Pons (tissue), 1 donor: Measurements from ENCODE around the gene WSB2.
"Not testable (repeated sequence)": the region's sequence is repeated elsewhere in the genome, so short reads cannot be mapped to it uniquely, and the experiment has no call there.

Experiments
- DNase-seq: peaks from one replicate; pipeline ENCODE4 v3.0.0-alpha.2; 2016; ENCODE audit warnings: low spot score

WSB2 gene

DNA sequence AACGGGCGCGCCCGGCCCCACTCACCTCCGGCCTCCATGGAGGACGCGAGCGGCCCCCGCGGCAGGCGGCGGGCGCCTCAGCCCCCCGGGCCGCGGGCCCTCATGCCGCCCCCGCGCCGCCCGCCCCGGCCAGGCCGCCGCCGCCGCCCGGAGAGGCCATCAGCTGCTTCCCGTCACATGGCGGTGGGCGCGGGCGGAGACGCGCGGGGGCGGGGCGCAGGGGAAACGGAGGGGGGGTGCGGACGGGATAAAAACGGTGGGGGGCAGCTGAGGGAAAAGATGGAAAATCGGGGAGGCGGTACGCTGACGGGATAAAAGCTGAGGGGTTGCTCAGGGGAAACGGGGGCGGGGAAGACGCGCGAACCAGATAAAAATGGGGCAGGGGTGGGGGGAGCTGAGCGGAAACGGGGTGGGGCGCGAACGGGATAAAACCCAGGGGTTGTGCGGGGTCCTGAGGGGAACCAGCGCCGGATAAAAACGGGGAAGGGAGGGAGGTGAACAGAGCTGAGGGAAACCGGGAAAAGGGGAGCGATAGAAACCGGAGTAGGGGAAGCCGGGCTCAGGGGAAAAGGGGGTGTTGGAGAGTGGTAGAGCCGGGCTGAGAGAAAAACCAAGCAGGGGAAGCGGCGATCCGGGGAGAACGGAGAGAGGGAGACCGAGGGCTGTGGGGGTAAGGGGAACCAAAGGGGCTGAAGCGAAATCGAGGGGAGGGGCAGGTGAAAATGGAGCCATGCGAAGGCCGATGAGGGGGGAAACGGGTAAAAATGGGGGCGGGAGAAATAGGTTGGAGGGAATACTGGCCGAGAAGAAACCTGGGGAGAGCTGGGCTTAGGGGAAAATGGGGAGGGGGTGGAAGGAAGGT lies at the start of gene WSB2:
WSB2 (minus strand) TSS at position 169 of the 862 bp plus-strand sequence; CDS start at position 38, 131 bp downstream.
- peak; percentile 44 for DNase-seq

GRCh38 chr12:118109088-118109487 lies 48.1 kb upstream of the WSB2 start:
- DNase-seq, result no peak

- no peak for DNase-seq
Observed at GRCh38 chr12:118107694-118108093, 46.7 kb upstream of the WSB2 start.

DNA sequence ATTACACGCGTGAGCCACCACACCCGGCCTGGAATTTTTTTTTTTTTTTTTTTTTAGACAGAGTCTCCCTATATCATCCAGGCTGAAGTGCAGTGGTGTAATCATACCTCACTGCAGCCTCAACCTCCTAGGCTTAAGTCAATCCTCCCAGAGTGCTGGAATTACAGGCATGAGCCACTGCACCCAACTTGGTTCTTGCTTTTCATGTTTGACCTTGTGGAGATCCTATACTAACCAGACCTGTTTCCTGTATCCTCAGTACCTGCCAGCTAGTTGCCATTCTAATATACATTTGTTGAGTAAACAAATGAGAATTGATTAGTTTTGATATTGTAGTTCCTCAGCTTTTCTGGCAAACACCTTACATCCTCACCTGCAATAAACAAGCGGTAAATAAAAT lies 46.0 kb upstream of the WSB2 start:
- no peak for DNase-seq

- DNase-seq, result no peak
Observed at GRCh38 chr12:118103601-118104382, 42.8 kb upstream of the WSB2 start, which contains the start of gene VSIG10. Gene VSIG10 (minus strand): TSS chr12:118104011. CDS start chr12:118103671, 340 bp downstream.

- no peak for DNase-seq
Observed at GRCh38 chr12:118103201-118103600, 42.2 kb upstream of the WSB2 start.

GRCh38 chr12:118102609-118103008 lies 41.6 kb upstream of the WSB2 start:
- no peak for DNase-seq

DNA sequence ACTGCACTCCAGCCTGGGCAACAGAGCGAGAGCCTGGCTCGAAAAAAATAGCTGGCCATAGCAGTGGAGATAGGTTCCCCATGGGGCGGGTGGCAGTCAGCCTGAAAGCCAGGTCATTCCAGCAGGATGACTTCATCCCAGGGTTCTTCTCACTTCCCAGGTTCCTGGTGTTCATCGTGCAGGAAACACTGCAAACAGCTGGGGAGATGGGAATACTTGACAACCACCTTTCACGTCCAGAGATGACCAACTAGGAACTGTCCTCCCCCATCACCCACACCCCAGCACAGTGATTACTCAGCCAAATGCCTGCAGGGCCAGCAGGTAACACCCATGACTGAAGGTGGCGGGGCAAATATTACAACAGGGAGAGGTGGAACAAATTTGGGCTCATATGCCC lies 41.1 kb upstream of the WSB2 start:
- DNase-seq, result no peak

GRCh38 chr12:118101051-118101450 lies 40.1 kb upstream of the WSB2 start:
- no peak for DNase-seq

DNA sequence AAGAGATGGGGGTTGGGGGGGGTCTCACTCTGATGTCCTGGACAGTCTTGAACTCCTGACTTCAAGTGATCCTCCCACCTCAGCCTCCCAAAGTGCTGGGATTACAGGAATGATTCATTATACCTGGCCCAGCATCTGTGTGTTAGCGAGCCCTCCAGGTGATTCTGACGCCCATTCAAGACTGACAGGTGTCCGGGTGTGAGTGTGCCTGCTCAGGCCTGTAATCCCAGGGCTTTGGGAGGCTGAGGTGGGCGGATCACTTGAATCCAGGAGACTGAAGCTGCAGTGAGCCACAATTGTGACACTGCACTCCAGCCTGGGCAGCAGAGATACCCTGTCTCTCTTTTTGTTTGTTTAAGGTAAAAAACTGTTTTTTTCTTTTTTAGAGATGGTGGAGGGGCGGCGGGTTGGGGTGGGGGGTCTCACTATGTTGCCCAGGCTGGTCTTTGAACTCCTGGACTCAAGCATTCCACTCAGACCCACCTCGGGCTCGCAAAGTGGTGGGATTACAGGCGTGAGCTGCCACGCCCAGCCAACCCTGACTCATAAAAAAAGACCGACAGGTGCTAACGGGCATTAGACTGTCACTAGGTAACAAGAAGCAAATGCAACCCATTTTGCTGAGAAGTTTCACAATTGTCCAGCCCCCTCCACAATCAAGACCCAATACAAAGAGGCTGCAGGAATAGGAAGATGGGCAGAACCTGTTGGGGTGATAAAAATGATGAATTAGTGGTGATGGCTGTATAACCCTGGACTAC lies 38.1 kb upstream of the WSB2 start:
- DNase-seq, result no peak

GRCh38 chr12:118098401-118098800 lies 37.4 kb upstream of the WSB2 start:
- DNase-seq, result no peak

DNA sequence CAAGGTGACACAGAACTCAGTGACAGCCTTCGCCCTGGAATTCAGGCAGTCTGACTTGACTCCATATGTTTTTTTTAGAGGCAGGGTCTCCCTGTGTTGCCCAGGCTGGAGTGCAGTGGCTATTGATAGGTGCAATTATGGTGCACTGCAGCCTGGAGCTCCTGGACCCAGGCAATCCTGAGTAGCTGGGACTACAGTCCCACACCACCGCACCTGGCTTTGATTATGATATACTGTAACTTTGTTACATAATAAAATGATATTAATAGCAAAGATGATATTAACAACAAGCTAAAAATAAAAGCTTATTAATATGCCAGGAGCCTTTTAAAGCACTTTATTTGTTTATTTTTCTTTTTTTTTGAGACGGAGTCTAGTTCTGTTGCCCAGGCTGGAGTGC lies 33.1 kb upstream of the WSB2 start:
- no peak for DNase-seq

DNA sequence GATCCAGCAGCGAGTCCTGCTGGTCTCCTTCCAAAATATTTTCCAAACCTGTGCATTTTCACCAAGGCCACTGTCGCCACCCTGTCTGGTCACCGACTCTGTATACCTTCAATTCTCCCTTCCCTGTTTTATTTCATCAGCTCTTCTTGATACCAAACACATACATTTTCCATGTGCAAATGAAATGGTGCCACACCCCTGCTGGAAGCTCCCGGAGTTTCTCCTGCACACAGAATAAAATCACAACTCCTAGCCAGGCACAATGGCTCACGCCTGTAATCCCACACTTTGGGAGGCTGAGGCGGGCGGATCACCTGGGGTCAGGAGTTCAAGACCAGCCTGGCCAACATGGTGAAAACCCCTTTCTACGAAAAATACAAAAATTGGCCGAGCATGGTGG lies 28.8 kb upstream of the WSB2 start:
- DNase-seq, result no peak

DNA sequence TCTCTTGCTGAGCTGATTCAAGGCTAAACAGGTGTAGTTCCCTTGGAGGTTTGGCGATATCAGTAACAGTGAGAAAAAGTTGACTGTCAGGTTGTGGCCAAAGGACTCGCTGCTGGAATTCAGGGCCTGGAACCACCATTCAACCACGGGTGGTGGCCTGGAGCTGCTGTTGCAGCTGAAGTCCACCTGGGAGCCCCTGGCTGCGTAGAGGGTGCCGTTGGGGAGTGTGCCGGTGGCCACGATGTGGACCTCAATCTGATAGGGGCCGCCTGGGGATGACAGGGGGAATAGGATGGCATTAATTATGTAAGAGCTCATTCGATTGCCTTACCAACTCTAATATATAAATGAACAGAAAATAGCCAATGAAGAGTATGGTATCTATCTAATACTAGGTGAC lies 21.2 kb upstream of the WSB2 start:
- no peak for DNase-seq

- not testable (repeated sequence) for DNase-seq
Observed at GRCh38 chr12:118081521-118081920, 20.5 kb upstream of the WSB2 start.

DNA sequence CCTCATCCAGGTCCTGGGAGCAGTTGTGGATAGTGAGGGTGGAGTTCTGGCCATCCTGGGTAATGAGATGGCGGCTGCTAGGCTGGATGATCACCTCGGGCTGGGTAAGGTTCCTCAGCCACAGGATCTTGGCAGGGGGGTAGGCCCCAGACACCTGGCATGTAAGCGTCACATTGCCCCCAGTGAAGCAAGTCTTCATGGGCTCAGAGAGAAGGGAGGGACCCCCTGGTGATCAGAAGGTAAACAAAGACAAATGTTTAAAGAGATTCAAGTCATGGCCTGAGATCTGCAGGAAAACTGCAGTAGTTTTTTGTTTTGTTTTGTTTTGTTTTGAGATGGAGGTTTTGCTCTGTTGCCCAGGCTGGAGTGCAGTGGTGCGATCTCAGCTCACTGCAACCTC lies 12.8 kb upstream of the WSB2 start:
- DNase-seq, result no peak

DNA sequence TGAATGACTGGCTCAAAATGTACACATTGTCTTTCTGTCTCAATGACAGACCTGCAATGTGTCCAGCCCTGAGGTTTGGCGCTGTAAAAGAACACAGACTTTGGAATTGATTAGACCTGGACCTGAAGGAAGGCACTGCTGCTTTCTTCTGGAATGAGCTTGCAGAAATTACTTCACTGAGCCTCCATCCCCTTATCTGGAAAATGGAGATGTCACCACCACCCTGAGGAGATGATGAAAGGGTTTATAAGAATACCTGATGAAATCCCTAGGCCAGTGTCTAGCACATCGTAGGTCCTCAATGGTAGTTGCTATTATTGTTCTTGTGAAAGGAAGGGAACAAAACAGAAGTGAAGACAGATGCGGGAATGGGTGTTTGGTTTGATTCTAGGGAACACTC lies 9.7 kb upstream of the WSB2 start:
- DNase-seq, result no peak

DNA sequence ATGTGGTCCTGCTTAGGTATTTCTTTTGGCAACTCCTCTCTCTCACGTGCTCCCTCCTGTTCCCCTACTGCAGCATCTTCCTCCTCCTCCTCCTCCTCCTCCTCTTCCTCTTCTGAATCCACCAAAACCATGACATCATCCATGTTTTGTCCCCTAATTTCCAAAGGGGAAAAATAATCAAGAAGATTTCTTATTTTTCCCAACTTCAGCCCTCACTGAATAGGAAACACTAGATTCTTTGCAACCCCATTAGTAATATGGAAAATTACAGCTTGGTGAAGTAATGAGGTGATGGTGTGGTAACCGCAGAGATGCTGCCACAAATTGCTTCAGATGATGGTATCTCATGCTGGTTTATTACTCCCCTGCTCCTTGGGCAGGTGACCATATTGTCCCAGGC lies 7.5 kb upstream of the WSB2 start:
- no peak for DNase-seq

DNA sequence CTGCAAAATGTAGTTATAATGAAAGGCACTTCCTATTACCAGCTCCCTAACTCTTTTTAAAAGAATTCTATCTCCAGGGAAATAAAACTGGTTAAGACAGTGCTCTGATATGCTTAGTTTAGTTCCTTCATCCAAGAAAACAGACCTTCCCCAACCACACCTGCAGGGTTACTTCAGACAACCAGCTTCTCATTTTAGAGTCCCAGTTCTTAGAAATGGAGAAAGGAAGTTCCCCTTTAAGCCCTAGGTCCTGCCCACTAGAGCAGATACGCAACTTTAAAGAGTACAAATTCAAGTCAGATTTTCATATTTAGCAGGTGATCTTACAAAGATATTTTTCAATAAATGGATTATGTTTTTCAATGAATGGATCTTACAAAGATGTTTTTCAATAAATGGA lies 4.4 kb upstream of the WSB2 start:
- DNase-seq, result no peak

GRCh38 chr12:118064608-118065007 lies 3.6 kb upstream of the WSB2 start:
- DNase-seq, result no peak

DNA sequence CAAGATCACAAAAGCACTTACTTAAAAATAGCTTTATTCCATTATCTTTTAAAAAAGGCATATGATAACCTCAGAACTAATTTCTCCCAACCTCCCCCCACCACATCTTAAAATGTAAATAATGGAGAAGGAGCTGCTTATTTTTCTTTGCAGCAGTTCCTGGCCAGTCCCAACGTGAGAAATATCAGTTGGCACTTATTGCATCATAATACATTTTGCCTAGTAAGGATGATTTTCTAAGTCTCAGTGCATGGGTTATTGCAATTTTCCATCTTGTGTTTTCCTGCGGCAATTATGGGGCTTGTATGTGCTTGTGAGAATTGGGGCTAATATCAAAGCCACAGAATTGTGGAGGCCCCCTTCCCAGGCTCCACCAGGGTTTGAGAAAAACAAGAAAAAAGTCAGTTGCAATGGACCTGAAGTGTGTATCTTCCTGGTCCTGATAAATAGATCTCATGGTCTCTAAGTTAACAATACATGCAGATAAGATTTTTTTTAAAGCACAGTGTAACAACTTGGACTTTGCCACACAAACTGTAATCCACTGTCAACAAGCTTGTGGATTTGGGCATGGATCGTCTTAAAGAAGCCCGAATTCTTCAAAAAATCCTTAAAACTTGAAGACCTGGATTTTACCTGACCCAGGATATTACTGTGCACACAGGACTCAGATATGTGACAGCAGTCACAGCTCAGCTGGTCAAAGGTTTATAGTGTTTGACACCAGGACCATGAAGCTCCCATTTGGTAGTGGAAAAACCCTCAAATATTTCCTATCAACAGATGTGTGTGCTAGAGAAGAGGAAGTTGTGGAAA lies 2.8 kb upstream of the WSB2 start:
- DNase-seq, result no peak
